HepG2 (cell line): Measurements from ENCODE around the gene ESYT1. TPM values are rescaled to one million over a fixed set of nuclear protein-coding genes. Genes with fewer than 3 reads are reported as not detected.
A peak's percentile ranks its signal among the peaks of the same experiment; 100 is the strongest.

Source experiments
- AGO1 ChIP-seq: fragments of 200-400 bp; formaldehyde crosslinking; IDR thresholded peaks from 2 replicates; pipeline ENCODE4 v1.6.1; 2017; ENCODE audit warnings: mild to moderate bottlenecking, low read depth, low read length, moderate library complexity; ENCODE audit not compliant: poor library complexity, severe bottlenecking
- AHR ChIP-seq: IDR thresholded peaks from 2 replicates; pipeline ENCODE4 v1.6.1; 2018; ENCODE audit warnings: missing genetic modification reagents, missing compliant biosample characterization
- ISL2 ChIP-seq: sonication (generic); formaldehyde crosslinking; IDR thresholded peaks from 2 replicates; pipeline ENCODE4 v1.5.0; 2020; ENCODE audit warnings: missing genetic modification reagents
- KLF15 ChIP-seq: sonication (generic); formaldehyde crosslinking; IDR thresholded peaks from 2 replicates; pipeline ENCODE4 v1.8.1; 2023; ENCODE audit warnings: borderline replicate concordance, mild to moderate bottlenecking, inconsistent platforms, missing genetic modification reagents, mixed read lengths
- NFRKB ChIP-seq: fragments of 450-650 bp; IDR thresholded peaks from 2 replicates; pipeline ENCODE4 v1.6.1; 2017
- RFX3 ChIP-seq: IDR thresholded peaks from 2 replicates; pipeline ENCODE4 v1.6.1; 2016; ENCODE audit warnings: missing biosample characterization, missing genetic modification reagents
- SETDB1 ChIP-seq: sonication (generic); formaldehyde crosslinking; IDR thresholded peaks from 2 replicates; pipeline ENCODE4 v1.5.1; 2020; ENCODE audit warnings: missing genetic modification reagents, mild to moderate bottlenecking, borderline replicate concordance
- ZFP36 ChIP-seq: fragments of 150-350 bp; IDR thresholded peaks from 2 replicates; pipeline ENCODE4 v1.6.1; 2018; ENCODE audit warnings: borderline replicate concordance, low read length, low read depth; ENCODE audit not compliant: partially characterized antibody
- ZFP37 ChIP-seq: sonication (generic); formaldehyde crosslinking; IDR thresholded peaks from 2 replicates; pipeline ENCODE4 v1.4.0; 2020; ENCODE audit warnings: missing genetic modification reagents, borderline replicate concordance
- ZFP82 ChIP-seq: sonication (generic); formaldehyde crosslinking; IDR thresholded peaks from 2 replicates; pipeline ENCODE4 v1.5.1; 2020; ENCODE audit warnings: mild to moderate bottlenecking, missing genetic modification reagents, borderline replicate concordance
- ZNF234 ChIP-seq: sonication (generic); formaldehyde crosslinking; conservative IDR thresholded peaks from 2 replicates; pipeline ENCODE4 v1.5.1; 2020; ENCODE audit warnings: mild to moderate bottlenecking, missing genetic modification reagents
- ZNF30 ChIP-seq: sonication (generic); formaldehyde crosslinking; IDR thresholded peaks from 2 replicates; pipeline ENCODE4 v1.5.0; 2020; ENCODE audit warnings: mild to moderate bottlenecking, missing genetic modification reagents
- ZNF547 ChIP-seq: sonication (generic); formaldehyde crosslinking; IDR thresholded peaks from 2 replicates; pipeline ENCODE4 v1.5.1; 2020; ENCODE audit warnings: mild to moderate bottlenecking, missing genetic modification reagents
- ZNF780A ChIP-seq: sonication (generic); formaldehyde crosslinking; IDR thresholded peaks from 2 replicates; pipeline ENCODE4 v1.8.0; 2022; ENCODE audit warnings: mild to moderate bottlenecking, missing genetic modification reagents, moderate library complexity
- ZSCAN22 ChIP-seq: sonication (generic); formaldehyde crosslinking; IDR thresholded peaks from 2 replicates; pipeline ENCODE4 v1.4.0; 2020; ENCODE audit warnings: mild to moderate bottlenecking, missing genetic modification reagents
- polyA plus RNA-seq, 8 experiments: library from polyadenylated mRNA; depleted of rRNA in 3 of 8; stranded (reverse) in 7 of 8; unstranded in 1 of 8; fragments of >200 nt; fragmentation: Illumina TruSeq in 4 of 8; extraction: Trizol in 4 of 8; gene quantifications; 2 replicates each; pipeline versions ENCODE4 v1.2.1 to v1.2.3, GENCODE V29; 2011 to 2016; ENCODE audit warnings: low read depth in 4 of 8, missing spikeins in 1 of 8, mixed read lengths in 1 of 8; ENCODE audit not compliant: insufficient read depth in 1 of 8
- total RNA-seq, 5 experiments: library from RNA; depleted of rRNA; stranded (reverse); fragments of >200 nt; fragmentation: Illumina TruSeq; extraction: Trizol; gene quantifications; 2 replicates each; pipeline ENCODE4 v1.2.3, GENCODE V29; 2016; ENCODE audit warnings: low read depth in 1 of 5
- TF ChIP-seq, protein P1 (sequence below), 2 experiments: sonication (generic) in 1 of 2; formaldehyde crosslinking in 1 of 2; IDR thresholded peaks; 2 replicates each; pipeline versions ENCODE4 v1.4.0 to v1.6.1; 2018 to 2020; ENCODE audit warnings: missing genetic modification reagents in 2 of 2, borderline replicate concordance in 1 of 2, low read depth in 1 of 2, mild to moderate bottlenecking in 1 of 2, missing biosample characterization in 1 of 2
- TF ChIP-seq, protein P2 (sequence below): sonication (generic); formaldehyde crosslinking; IDR thresholded peaks from 2 replicates; pipeline ENCODE4 v1.9.0; 2022; ENCODE audit warnings: low read depth, missing genetic modification reagents
- TF ChIP-seq, protein P3 (sequence below): sonication (generic); formaldehyde crosslinking; IDR thresholded peaks from 2 replicates; pipeline ENCODE4 v1.5.0; 2020; ENCODE audit warnings: missing genetic modification reagents
- TF ChIP-seq, protein P4 (sequence below): sonication (generic); formaldehyde crosslinking; conservative IDR thresholded peaks from 2 replicates; pipeline ENCODE4 v1.8.0; 2022; ENCODE audit warnings: low read depth, missing genetic modification reagents
- TF ChIP-seq, protein P5 (sequence below): sonication (generic); formaldehyde crosslinking; IDR thresholded peaks from 2 replicates; pipeline ENCODE4 v1.4.0; 2020; ENCODE audit warnings: missing genetic modification reagents
- TF ChIP-seq, protein P6 (sequence below): sonication (generic); formaldehyde crosslinking; IDR thresholded peaks from 2 replicates; pipeline ENCODE4 v1.8.1; 2023; ENCODE audit warnings: mild to moderate bottlenecking, missing genetic modification reagents

ESYT1 gene
- total and polyA plus RNA-seq, 2 of the 13 experiments (the other 11 are each of a cell fraction or from before 2014, with no cell fraction given), result 66.9 to 71.0 TPM

DNA sequence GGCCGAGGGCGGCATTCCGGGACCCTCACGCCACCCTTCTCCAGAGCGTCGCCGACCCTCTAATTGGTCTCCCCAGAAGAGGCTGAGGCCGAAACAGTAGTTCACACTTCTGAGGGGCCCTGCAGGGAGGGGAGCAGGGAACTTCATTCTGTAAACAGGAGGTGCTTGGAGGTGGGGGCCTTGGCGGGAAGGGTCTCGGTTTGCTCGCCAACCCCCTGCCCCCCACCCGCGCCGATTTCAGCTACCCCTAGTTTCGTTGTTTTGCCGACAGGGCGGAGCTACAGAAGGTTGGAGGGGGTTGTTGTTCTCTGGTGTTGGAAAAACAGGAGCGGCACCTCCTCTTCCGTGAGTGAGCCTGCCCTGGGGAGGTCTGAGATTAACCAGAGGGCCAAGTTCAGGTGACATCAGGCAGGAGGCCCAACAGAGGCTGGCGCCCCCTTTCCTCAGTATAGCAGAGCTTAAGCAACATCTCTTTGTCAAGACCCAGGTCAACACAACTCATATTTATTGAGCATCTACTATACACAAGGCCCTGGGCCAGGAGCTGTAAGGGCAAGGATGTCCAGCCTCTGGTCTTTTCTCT is 47.4 kb upstream of the ESYT1 start (continued):
- TF ChIP-seq, protein P1, sequence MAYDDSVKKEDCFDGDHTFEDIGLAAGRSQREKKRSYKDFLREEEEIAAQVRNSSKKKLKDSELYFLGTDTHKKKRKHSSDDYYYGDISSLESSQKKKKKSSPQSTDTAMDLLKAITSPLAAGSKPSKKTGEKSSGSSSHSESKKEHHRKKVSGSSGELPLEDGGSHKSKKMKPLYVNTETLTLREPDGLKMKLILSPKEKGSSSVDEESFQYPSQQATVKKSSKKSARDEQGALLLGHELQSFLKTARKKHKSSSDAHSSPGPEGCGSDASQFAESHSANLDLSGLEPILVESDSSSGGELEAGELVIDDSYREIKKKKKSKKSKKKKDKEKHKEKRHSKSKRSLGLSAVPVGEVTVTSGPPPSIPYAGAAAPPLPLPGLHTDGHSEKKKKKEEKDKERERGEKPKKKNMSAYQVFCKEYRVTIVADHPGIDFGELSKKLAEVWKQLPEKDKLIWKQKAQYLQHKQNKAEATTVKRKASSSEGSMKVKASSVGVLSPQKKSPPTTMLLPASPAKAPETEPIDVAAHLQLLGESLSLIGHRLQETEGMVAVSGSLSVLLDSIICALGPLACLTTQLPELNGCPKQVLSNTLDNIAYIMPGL (CRISPR knock-in tag; IDR thresholded peaks at IDR 0.05; ENCODE audit: borderline replicate concordance in 1 of 2, low read depth in 1 of 2), result peak; percentile 77 to 80; a peak in 2 of 4 replicates
- TF ChIP-seq, protein P2, sequence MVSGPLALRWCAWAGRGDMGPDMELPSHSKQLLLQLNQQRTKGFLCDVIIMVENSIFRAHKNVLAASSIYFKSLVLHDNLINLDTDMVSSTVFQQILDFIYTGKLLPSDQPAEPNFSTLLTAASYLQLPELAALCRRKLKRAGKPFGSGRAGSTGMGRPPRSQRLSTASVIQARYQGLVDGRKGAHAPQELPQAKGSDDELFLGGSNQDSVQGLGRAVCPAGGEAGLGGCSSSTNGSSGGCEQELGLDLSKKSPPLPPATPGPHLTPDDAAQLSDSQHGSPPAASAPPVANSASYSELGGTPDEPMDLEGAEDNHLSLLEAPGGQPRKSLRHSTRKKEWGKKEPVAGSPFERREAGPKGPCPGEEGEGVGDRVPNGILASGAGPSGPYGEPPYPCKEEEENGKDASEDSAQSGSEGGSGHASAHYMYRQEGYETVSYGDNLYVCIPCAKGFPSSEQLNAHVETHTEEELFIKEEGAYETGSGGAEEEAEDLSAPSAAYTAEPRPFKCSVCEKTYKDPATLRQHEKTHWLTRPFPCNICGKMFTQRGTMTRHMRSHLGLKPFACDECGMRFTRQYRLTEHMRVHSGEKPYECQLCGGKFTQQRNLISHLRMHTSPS (CRISPR knock-in tag), result no peak
- TF ChIP-seq ZNF234 (CRISPR knock-in tag) (no peak), NFRKB (no peak), AGO1 (no peak), KLF15 (CRISPR knock-in tag) (no peak), ZNF780A (0 out of 2 replicates have a peak, but pooled peaks have one; percentile 4), ZNF30 (CRISPR knock-in tag) (0 out of 2 replicates have a peak, but pooled peaks have one; percentile 61), SETDB1 (CRISPR knock-in tag) (no peak), RFX3 (no peak; the same call in 1 of the 2 replicates), ZFP37 (CRISPR knock-in tag) (no peak), ZSCAN22 (CRISPR knock-in tag) (no peak), ZFP82 (CRISPR knock-in tag) (no peak), ZNF547 (CRISPR knock-in tag) (peak; percentile 38; the same call in 1 of the 2 replicates), ISL2 (CRISPR knock-in tag) (peak; percentile 27; the same call in 1 of the 2 replicates), AHR (CRISPR knock-in tag) (no peak), ZFP36 (no peak)
- TF ChIP-seq, protein P3, sequence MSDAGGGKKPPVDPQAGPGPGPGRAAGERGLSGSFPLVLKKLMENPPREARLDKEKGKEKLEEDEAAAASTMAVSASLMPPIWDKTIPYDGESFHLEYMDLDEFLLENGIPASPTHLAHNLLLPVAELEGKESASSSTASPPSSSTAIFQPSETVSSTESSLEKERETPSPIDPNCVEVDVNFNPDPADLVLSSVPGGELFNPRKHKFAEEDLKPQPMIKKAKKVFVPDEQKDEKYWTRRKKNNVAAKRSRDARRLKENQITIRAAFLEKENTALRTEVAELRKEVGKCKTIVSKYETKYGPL (CRISPR knock-in tag), result no peak
- TF ChIP-seq, protein P4, sequence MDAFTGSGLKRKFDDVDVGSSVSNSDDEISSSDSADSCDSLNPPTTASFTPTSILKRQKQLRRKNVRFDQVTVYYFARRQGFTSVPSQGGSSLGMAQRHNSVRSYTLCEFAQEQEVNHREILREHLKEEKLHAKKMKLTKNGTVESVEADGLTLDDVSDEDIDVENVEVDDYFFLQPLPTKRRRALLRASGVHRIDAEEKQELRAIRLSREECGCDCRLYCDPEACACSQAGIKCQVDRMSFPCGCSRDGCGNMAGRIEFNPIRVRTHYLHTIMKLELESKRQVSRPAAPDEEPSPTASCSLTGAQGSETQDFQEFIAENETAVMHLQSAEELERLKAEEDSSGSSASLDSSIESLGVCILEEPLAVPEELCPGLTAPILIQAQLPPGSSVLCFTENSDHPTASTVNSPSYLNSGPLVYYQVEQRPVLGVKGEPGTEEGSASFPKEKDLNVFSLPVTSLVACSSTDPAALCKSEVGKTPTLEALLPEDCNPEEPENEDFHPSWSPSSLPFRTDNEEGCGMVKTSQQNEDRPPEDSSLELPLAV (CRISPR knock-in tag), result no peak
- TF ChIP-seq, protein P5, sequence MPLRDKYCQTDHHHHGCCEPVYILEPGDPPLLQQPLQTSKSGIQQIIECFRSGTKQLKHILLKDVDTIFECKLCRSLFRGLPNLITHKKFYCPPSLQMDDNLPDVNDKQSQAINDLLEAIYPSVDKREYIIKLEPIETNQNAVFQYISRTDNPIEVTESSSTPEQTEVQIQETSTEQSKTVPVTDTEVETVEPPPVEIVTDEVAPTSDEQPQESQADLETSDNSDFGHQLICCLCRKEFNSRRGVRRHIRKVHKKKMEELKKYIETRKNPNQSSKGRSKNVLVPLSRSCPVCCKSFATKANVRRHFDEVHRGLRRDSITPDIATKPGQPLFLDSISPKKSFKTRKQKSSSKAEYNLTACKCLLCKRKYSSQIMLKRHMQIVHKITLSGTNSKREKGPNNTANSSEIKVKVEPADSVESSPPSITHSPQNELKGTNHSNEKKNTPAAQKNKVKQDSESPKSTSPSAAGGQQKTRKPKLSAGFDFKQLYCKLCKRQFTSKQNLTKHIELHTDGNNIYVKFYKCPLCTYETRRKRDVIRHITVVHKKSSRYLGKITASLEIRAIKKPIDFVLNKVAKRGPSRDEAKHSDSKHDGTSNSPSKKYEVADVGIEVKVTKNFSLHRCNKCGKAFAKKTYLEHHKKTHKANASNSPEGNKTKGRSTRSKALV (CRISPR knock-in tag), result no peak
- TF ChIP-seq, protein P6, sequence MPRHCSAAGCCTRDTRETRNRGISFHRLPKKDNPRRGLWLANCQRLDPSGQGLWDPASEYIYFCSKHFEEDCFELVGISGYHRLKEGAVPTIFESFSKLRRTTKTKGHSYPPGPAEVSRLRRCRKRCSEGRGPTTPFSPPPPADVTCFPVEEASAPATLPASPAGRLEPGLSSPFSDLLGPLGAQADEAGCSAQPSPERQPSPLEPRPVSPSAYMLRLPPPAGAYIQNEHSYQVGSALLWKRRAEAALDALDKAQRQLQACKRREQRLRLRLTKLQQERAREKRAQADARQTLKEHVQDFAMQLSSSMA, result no peak
